Stimulated activated CD8-positive, alpha-beta memory T cell treated with anti-CD3 and anti-CD28 coated beads, Interleukin-12 subunit alpha, Interleukin-12 subunit beta, amount 100 ng/mL, for 1 hour (primary cell): ENCODE results near the gene ATG16L1.
A peak's percentile ranks its signal among the peaks of the same experiment; 100 is the strongest.

Experiments used
- DNase-seq: peaks from one replicate; pipeline ENCODE4 v3.0.0-alpha.2; 2020; ENCODE audit warnings: low read depth

Gene ATG16L1

GRCh38 chr2:233227346-233227978, 24.0 kb upstream of the ATG16L1 start:
- no peak for DNase-seq

DNA sequence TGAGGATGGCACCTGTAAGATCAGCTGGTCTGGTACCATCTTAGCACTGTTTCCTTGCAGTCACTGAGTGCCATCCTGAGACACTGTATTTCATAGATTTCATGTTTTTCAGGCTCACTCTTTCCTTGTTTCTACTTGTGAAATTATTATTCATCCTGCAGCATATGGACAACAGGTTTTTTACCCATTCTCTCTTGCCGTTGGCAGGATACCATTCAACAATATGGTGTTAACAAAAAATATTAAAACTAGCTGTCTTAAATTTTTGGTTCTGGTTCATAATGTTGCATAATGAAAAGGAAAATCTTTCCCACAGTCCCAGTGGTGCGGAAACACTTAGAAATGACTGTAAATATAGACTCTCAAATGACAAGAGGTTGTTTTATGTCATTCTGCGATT, 23.1 kb upstream of the ATG16L1 start:
- no peak for DNase-seq

- no peak for DNase-seq
These were observed 17.7 kb upstream of the ATG16L1 start for GRCh38 chr2:233233618-233234230.

DNA sequence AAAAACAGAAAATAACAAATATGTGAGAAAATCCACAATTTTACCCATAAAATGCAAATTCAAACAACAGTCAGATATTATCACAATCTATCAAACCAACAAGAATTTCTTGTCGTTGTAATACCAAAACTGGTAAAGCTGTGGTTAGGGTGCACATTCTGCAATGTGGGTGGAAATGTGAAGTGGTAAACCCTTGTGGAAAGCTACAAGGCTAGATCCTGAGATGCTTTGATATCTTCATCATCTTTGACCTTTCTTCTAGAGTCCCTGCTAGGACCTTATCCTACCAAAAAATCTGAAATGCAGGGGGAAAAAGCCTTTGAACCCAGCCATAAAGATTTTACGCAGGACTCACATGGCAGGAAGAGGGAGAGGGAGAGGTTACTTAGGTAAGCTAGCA, 17.2 kb upstream of the ATG16L1 start:
- DNase-seq = no peak

GRCh38 chr2:233234996-233235395, 16.5 kb upstream of the ATG16L1 start:
- no peak for DNase-seq

DNA sequence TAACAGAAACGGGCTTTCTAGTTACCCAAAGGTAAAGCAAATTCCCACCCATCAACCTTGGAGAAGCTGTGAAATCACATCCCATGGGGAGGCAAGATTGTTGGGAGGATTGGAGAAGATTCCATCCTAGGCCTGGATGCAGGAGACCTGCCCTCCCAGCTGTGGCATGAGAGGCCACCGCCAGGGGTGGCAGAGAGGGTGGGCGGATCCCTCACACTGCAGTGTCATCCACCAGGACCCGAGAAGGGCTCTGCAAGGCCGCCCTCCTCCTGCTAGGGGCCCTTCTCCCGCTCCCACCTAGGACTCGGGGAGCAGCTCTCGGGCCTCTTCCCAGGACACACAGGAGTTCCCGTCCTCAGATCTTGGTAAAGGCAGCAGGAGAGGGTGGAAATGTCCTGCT, 15.5 kb upstream of the ATG16L1 start:
- no peak for DNase-seq

- no peak for DNase-seq
These were observed 14.5 kb upstream of the ATG16L1 start for GRCh38 chr2:233236820-233237589.

DNA sequence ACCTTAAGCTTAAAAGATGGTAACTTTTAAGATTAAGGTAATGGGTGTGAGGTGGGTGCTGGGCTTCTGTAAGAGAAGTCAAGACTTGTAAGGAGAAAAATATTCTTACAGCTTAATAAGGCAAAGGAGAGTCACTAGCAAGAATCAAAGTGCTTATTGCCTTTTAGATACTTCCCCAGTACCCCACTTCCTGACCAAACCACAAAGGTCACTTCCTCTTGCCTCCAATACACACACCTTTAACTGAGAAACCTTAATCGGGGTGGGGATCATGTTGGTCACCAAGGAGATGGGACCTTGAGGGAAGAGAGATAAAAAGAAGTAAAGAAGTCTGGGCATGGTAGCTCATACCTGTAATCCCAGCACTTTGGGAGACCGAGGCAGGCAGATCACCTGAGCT, 10.6 kb upstream of the ATG16L1 start:
- DNase-seq = no peak

- DNase-seq = no peak
These were observed 9.7 kb upstream of the ATG16L1 start for GRCh38 chr2:233241803-233242202.

DNA sequence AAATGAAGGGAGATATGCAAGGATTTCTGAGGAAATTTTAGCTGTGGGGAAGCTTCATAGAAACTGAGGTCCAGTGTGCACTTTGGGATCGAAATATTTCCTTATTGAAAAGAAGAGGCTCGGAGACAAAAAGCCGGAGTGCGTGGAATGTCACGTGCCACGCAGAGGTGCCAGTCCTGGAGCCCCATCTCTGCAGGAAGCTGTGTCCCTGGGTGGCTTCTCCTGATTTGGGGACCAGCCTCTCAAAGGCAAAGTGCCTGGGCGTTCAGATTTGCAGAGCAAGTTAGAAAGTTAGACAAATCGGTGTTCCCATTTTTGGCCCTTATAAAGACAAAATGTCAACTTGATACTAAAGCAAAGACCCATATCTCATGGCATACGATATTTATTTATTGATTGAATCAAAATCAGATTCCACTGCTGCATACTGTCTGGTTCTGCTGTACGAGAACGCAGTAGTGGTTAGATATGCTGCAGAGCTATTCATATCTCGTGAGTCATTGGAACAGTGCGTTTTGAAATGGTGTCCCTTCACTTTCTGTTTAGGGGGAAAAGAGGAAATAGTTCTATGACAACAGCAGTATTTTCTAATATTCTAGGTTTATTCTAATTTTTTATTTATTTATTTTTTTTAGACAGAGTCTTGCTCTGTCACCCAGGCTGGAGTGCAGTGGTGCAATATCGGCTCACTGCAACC, 9.1 kb upstream of the ATG16L1 start:
- no peak for DNase-seq

DNA sequence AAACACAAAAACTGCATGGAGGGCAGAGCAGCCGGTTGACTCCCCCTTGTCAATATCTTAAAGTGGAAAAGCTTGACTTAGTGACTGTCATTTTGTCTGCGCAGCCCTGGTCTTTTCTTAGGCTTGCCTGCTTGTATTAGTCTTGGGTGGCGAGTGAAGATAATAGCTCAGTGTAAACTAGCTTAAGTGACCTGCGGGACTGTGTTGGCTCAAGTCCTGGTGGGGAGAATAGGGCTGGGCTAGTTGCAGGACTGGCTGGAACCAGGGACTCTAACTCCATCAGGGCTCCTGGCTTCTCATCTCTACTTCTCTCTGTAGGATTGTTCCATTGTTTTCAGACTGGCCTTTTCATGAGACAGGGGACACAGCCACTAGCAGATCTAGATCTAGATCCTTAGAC, 8.1 kb upstream of the ATG16L1 start:
- no peak for DNase-seq

GRCh38 chr2:233244818-233245217, 6.7 kb upstream of the ATG16L1 start:
- no peak for DNase-seq

DNA sequence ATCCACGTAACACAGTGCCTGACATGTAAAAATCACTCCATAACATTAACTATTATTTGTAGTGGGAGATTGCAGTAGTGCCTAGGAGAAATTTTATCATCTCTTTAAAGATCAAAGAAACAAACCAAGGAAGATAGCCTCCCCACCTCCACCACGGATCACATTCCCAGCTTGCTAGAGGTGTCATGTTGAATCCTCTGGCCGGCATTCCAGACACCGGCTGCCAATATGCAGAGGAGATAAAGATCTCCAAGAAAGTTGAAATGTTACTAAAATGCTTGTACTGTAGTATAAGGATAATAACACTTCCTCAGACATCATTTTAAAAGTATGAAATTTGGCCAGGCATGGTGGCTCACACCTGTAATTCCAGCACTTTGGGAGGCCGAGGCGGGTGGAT, 6.1 kb upstream of the ATG16L1 start:
- DNase-seq = no peak

DNA sequence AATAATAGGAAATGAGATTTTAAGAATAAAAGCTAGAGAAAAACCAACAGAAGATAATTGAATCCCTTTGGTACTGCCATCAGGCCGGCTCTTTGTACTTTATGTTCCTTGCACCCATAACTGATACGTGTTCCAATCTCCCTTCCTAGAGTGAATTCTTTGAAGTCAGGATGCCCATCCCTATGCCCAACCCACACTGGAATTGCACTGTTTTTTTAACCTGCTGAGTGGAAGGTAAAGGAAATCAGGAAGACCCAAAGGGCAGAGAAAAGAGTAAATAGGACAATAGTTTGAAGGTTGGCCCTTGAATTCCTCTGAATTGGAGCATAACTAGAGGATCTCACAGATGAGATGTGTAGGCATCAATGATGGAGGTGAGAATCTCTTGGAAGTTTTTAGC, 4.4 kb upstream of the ATG16L1 start:
- no peak for DNase-seq

GRCh38 chr2:233247744-233248143, 3.7 kb upstream of the ATG16L1 start:
- DNase-seq = peak; percentile 41

GRCh38 chr2:233248999-233249398, 2.5 kb upstream of the ATG16L1 start:
- no peak for DNase-seq

DNA sequence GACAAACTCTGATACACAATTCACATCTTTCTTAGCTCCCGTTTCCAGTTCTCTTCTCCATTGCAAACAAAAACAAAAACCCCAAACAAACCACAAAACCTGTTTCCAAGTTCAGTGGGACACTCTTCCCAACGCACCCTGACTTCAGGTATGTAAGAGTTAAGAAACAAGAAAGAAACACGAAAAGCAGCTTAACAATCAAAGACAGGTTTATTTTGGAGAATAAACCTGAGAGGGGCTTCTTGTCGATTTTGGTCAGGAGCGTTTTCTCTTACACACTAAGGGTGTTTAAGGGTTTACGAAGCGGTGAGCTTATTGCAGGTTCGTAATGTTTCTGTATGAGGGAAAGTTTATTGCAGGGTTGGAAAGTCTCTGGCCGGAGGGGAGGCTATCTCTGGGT, 905 bp upstream of the ATG16L1 start:
- DNase-seq = no peak

GRCh38 chr2:233250985-233251305, 528 bp upstream of the ATG16L1 start:
- DNase-seq = no peak

GRCh38 chr2:233252227-233252626, 754 bp downstream of the ATG16L1 start:
- DNase-seq = no peak

GRCh38 chr2:233255151-233255550, 3.7 kb downstream of the ATG16L1 start:
- no peak for DNase-seq

DNA sequence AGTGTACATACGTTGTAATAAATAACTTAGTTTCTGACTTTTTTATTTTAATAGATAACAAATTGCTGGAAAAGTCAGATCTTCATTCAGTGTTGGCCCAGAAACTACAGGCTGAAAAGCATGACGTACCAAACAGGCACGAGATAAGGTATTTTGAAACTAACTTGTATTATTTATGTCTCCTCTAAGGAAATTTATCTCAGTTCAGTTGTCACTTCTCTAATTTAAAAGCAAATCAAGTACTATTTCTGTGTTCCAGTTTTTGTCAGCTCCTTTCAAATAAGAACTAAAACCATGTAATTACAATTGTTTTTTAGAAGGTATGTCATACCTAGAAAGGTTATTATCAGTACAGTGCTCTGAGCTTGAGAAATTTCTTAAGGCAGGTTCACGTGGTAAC, 4.6 kb downstream of the ATG16L1 start:
- no peak for DNase-seq

DNA sequence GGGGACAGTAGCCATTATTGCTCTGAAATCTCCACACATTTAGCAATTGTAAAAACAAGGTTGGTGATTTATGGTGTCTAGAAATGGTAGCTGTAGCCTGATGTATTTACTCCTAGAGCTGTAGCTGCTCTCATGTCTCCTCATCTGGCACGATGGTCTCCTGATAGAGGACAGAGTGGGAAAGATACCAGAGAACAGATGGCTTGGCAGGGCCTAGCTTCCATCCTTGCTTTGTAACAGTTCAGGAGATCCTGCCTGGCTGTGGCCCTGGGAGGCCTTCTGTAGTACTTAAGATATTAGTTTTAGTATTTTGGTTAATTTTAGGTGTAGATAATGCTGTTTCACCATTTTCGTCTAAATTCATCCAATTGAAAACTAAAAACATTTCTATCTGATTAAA, 6.7 kb downstream of the ATG16L1 start:
- DNase-seq = no peak

- DNase-seq = no peak
These were observed 8.3 kb downstream of the ATG16L1 start for GRCh38 chr2:233259730-233260129.
